A673 (cell line): ENCODE measurements around the gene YPEL3. TPM values are rescaled to one million over a fixed set of nuclear protein-coding genes. Genes with fewer than 3 reads are reported as not detected.

Experiments
- Bru-seq: library from RNA; stranded (reverse); fragments of 400-500 nt; gene quantifications from one replicate; lab custom pipeline; 2021; lab: Mats Ljungman, UMichigan
- BruChase-seq, 2 experiments: library from RNA; stranded (reverse); fragments of 400-500 nt; gene quantifications; one replicate each; lab custom pipeline; 2021; lab: Mats Ljungman, UMichigan
- BruUV-seq: library from RNA; stranded (reverse); fragments of 400-500 nt; replicated peaks from 2 replicates; lab custom pipeline; 2021; lab: Mats Ljungman, UMichigan
- CTCF ChIA-PET: fragments of 300-600 bp; sonication (Branson Sonifier 250); formaldehyde crosslinking; loops from one replicate; lab custom pipeline; 2022; ENCODE audit warnings: antibody characterized with exemption; lab: Charles Lee
- POLR2A ChIA-PET: fragments of 300-600 bp; sonication (Branson Sonifier 250); formaldehyde crosslinking; loops from one replicate; lab custom pipeline; 2022; ENCODE audit warnings: antibody characterized with exemption; ENCODE audit not compliant: low non-redundant PET; lab: Charles Lee
- DNase-seq: peaks from one replicate; pipeline ENCODE4 v3.0.0-alpha.2; 2015; ENCODE audit warnings: low spot score
- H3K27ac ChIP-seq: fragments of 200-600 bp; sonication (generic); 2 replicates; pipeline ENCODE4 v1.5.1; 2016; ENCODE audit warnings: mixed run types, low read depth, mild to moderate bottlenecking, mixed read lengths, antibody characterized with exemption, low read length; ENCODE audit not compliant: poor library complexity, severe bottlenecking
- H3K27me3 ChIP-seq: fragments of 200-600 bp; sonication (generic); replicated peaks from 2 replicates; pipeline ENCODE4 v1.6.1; 2017; ENCODE audit warnings: mixed run types, low read depth, mild to moderate bottlenecking, mixed read lengths, antibody characterized with exemption, low read length; ENCODE audit not compliant: insufficient read depth, poor library complexity
- H3K36me3 ChIP-seq: fragments of 200-600 bp; sonication (generic); 2 replicates; pipeline ENCODE4 v1.6.1; 2016; ENCODE audit warnings: mixed run types, mild to moderate bottlenecking, mixed read lengths, antibody characterized with exemption, low read length; ENCODE audit not compliant: insufficient read depth, poor library complexity, severe bottlenecking
- H3K4me1 ChIP-seq: fragments of 200-600 bp; sonication (generic); 2 replicates; pipeline ENCODE4 v1.6.1; 2017; ENCODE audit warnings: mixed run types, mild to moderate bottlenecking, mixed read lengths, antibody characterized with exemption, low read length; ENCODE audit not compliant: insufficient read depth, poor library complexity, severe bottlenecking
- H3K4me3 ChIP-seq: fragments of 200-600 bp; sonication (generic); 2 replicates; pipeline ENCODE4 v1.5.1; 2016; ENCODE audit warnings: low read depth, mixed run types, mild to moderate bottlenecking, mixed read lengths, low read length; ENCODE audit not compliant: poor library complexity, severe bottlenecking
- H3K9me3 ChIP-seq: fragments of 200-600 bp; sonication (generic); 2 replicates; pipeline ENCODE4 v1.6.1; 2016; ENCODE audit warnings: mixed run types, low read depth, mild to moderate bottlenecking, mixed read lengths, antibody characterized with exemption, low read length; ENCODE audit not compliant: poor library complexity, severe bottlenecking
- CTCF ChIP-seq: fragments of 300-800, 200-600 bp; sonication (generic); conservative IDR thresholded peaks from 2 replicates; pipeline ENCODE4 v1.5.1; 2017; ENCODE audit warnings: low read depth, mild to moderate bottlenecking, antibody characterized with exemption, low read length, moderate library complexity, mixed read lengths
- EZH2 ChIP-seq: fragments of 200-600 bp; sonication (generic); IDR thresholded peaks from 2 replicates; pipeline ENCODE4 v1.6.1; 2017; ENCODE audit warnings: borderline replicate concordance, low read depth, mild to moderate bottlenecking, mixed read lengths, antibody characterized with exemption, low read length; ENCODE audit not compliant: poor library complexity, severe bottlenecking
- intact Hi-C: fragments of 100-400 bp; cut with micrococcal nuclease; formaldehyde crosslinking; loops from one replicate; pipeline ENCODE4 v1.10.0; 2022; ENCODE audit not compliant: unreplicated experiment
- long read RNA-seq: library from polyadenylated mRNA; stranded (forward); transcript quantifications from one replicate; pipeline ENCODE4 v2.0.0, GENCODE V29; 2022
- total RNA-seq: library from RNA; stranded (reverse); gene quantifications from 2 replicates; pipeline ENCODE4 v1.2.3, GENCODE V29; 2021

YPEL3 gene, protein sequence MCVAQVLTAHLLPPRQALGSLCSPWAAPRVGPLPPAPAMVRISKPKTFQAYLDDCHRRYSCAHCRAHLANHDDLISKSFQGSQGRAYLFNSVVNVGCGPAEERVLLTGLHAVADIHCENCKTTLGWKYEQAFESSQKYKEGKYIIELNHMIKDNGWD
- total RNA-seq, result 4.7 and 9.1 TPM in 2 replicates
- percentile 26 among the genes with signal in this experiment for Bru-seq, nascent RNA
- BruChase-seq, experiment 1, labeled RNA remaining after a 2-hour chase, result percentile 39 among the genes with signal in this experiment
- BruChase-seq, experiment 2, labeled RNA remaining after a 6-hour chase, result percentile 39 among the genes with signal in this experiment
- long read RNA-seq, transcript YPEL3-201 (5 exons, 935 nt), result major isoform, 11 of 14 reads
- long read RNA-seq, partial matches to known transcripts, result 0 of 14 reads
- long read RNA-seq, other reads (novel, unspliced or antisense), result 3 of 14 reads

- TF ChIP-seq EZH2 (no peak), CTCF (no peak)
- Histone ChIP-seq H3K4me1 (peaks cover 15% of the 10 kb centered on the region), H3K27ac (peak within 1 kb of the TSS; percentile 72), H3K9me3 (peaks cover 19% of the 10 kb centered on the region), H3K4me3 (peak within 1 kb of the TSS; percentile 38), H3K27me3 (no peaks in the 10 kb centered on the region), H3K36me3 (no peaks in the 10 kb centered on the region)
- DNase-seq, result peak; percentile 89
- POLR2A ChIA-PET, result interaction anchor here (0.7 kb wide), 1 partner anchor 75 kb away, joined by 3 read pairs; no protein-coding TSS in a partner anchor
- intact Hi-C loops, result no loop called here
- CTCF ChIA-PET, result no interaction called here
- no TSS peak for BruUV-seq
Observed at GRCh38 chr16:30096105-30096861, at the start of gene YPEL3. TSS of gene YPEL3 (minus strand) at chr16:30096213. CDS start at chr16:30095482, 731 bp downstream.

- ChIA-PET POLR2A (no interaction called here), CTCF (no interaction called here)
- peaks cover 4% of the 10 kb centered on the region for H3K4me1 ChIP-seq
- intact Hi-C loops, result no loop called here
- no peaks in the 10 kb centered on the region for H3K9me3 ChIP-seq
- H3K4me3 ChIP-seq, result no peak overlapping the region
- H3K27me3 ChIP-seq, result no peaks in the 10 kb centered on the region
- no peak overlapping the region for H3K27ac ChIP-seq
- TF ChIP-seq EZH2 (no peak), CTCF (no peak)
- BruUV-seq, result no TSS peak
- no peak for DNase-seq
- no peaks in the 10 kb centered on the region for H3K36me3 ChIP-seq
Observed at GRCh38 chr16:30145657-30146056, 49.6 kb upstream of the YPEL3 start.

DNA sequence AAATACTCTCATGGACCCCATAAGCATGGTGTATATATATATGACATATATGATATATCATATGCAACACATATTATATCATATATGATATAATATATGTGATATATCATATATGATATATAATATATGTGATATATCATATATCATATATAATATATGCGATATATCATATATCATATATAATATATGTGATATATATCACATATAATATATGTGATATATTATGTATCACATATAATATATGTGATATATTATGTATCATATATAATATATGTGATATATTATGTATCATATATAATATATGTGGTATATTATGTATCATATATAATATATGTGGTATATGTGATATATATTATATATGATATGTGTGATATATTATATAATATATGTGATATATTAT, 48.9 kb upstream of the YPEL3 start:
- peaks cover 4% of the 10 kb centered on the region for H3K4me1 ChIP-seq
- H3K9me3 ChIP-seq, result no peaks in the 10 kb centered on the region
- POLR2A ChIA-PET, result no interaction called here
- CTCF ChIA-PET, result no interaction called here
- no peak for TF ChIP-seq CTCF
- no peak for TF ChIP-seq EZH2
- no peaks in the 10 kb centered on the region for H3K27me3 ChIP-seq
- H3K36me3 ChIP-seq, result no peaks in the 10 kb centered on the region
- intact Hi-C loops, result no loop called here
- no peak overlapping the region for H3K27ac ChIP-seq
- H3K4me3 ChIP-seq, result no peak overlapping the region
- no TSS peak for BruUV-seq
- no peak for DNase-seq
